ENCODE measurements around the gene PGLYRP3. TPM values are rescaled to one million over a fixed set of nuclear protein-coding genes. Genes with fewer than 3 reads are reported as not detected.
"Not testable (repeated sequence)": the region's sequence is repeated elsewhere in the genome, so short reads cannot be mapped to it uniquely, and the experiment has no call there.

PGLYRP3 gene
- total RNA-seq, 1 experiment from 2014 or later: not detected

GRCh38 chr1:153348511-153349362 is 36.0 kb upstream of the PGLYRP3 start, which contains the start of gene PGLYRP4:
PGLYRP4 (minus strand) TSS chr1:153348841; CDS start chr1:153347932, 909 bp downstream.
- DNase-seq (ENCODE audit: low read depth): no peak

DNA sequence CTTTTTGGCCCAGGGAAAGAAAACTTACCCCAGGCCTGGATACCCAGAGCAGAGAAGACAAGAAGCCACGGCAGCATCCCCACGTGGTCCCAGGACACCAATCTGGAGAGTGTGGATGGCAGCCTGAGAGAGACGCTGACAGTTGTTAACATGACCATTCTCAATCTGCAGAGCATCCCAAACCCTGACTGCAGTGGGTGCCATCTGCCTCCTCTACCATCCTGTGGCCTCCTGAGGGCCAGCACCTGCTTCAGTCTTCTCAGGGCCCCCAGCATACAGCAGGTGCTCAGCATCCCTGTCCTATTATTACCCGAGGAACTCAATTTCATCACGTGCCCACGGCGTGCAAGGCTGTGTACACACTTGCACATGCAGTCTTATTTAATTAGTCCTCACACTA is 35.1 kb upstream of the PGLYRP3 start:
- no peak for DNase-seq (ENCODE audit: low read depth)

GRCh38 chr1:153347049-153347448 is 34.3 kb upstream of the PGLYRP3 start:
- DNase-seq (ENCODE audit: low read depth): not testable (repeated sequence)

DNA sequence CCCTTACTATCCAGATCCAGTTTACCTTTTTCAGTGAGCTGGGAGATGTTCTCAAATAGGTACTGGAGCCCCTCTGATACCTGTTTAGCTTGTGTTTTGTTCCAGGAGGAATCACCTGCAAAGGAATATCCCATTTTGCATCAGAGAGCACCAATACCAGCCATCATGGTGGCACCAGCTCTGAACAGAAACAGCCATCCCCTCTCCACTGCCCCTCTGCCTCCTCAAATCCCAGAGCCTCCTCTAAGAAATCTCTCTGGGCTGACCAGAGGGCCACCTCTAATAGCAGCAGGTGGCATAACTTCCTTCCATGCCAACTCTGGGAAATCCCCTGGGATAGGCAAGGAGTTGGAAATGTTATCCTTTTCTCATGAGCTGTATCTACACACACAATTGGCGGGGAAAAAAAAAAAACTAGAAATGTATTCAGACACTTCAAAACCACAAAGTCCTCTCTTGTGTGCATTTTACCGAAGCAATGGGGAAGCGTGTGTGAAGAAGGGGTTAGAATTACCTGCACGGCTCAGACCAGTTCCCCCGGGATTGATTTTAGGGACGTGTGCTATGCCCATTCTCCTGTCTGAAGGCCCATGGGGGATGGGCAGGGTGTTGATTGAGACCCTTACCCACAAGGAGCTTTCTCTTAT is 33.4 kb upstream of the PGLYRP3 start:
- DNase-seq (ENCODE audit: low read depth): no peak

DNA sequence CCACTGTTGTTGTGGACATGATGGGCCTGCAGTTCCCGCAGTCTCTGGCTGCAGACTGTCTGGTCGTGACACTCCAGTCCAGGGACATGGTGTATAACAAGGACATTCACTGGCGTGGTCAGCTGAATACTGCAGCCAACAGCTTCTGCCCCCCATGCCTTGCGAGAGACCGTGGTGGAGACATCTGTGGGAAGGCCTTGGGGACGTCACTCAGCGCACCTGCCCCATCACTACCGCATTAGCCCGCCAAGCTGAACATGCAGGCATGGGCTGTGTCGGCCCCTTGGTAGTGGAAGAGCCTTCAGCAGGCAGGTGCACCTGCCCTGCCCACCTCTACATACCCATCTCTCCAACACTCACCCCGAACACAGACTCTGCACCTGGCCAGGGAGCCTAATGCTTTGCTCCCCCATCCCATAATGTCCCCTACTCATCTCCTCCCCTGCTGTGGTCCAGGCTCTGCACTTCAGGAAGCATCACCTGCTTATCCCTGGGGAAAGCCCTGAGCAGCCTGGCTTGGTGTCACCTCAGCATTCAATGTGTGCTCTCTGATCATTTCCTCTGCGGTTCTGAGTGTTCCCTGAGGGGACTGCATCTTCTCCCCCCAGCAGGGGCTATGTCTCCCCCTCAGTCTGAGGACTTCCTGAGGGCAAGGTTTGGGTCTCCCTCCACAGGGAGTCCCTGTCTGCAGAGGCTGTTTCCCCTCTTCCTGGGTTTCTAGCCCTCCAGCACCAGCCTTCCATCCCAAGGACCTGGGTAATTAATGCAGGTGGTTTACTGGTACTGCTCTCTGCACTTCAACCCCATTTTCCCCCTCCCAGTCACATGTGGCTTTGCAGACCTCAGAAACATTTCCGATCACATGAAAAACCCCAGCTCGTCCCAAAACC is 32.7 kb upstream of the PGLYRP3 start:
- DNase-seq (ENCODE audit: low read depth): no peak

GRCh38 chr1:153344718-153345025 is 31.9 kb upstream of the PGLYRP3 start:
- no peak for DNase-seq (ENCODE audit: low read depth)

DNA sequence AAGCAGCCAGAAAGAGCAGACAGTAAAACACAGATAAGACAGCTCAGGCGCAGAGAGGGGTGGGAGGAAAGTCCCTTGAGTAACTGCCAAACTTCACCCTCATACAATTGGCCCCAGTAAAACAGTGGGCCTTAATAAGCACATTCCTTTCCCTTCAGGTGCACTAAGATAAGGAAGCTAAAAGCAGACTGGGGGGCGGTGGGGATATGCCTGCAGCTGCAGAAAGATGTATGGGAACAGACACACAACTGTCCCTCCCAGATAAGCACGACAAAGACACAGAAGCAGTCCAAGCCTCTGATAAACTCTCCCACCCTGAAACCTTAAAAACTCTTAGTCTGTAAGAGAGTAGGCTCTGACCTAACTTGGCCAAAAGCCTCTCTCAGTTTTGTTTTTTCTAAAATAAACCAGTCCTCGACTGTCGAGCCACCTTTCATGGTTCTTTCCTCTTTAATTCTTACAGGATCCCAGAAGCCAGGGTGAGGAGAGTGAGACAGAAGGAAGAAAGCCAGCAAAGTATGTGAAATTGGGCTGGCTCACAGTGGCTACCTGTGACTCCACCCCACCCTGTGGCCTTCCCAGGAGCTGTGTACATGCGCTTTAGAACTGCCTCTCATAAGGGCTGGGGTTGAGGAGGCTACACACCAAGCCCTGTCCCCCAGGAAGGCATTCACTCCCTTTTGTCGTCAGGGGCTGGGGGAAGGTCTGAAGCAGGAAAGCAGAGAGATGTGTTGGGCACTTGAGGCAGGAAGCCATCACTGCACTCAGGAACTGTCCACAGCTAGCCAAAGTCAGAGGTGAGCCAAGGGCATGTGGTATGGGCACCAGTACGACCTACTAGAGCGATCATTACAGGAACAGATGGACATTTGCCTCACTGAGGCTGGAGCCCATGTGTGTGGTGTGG is 31.3 kb upstream of the PGLYRP3 start:
- no peak for DNase-seq (ENCODE audit: low read depth)

GRCh38 chr1:153343040-153343681 is 30.4 kb upstream of the PGLYRP3 start:
- no peak for DNase-seq (ENCODE audit: low read depth)

DNA sequence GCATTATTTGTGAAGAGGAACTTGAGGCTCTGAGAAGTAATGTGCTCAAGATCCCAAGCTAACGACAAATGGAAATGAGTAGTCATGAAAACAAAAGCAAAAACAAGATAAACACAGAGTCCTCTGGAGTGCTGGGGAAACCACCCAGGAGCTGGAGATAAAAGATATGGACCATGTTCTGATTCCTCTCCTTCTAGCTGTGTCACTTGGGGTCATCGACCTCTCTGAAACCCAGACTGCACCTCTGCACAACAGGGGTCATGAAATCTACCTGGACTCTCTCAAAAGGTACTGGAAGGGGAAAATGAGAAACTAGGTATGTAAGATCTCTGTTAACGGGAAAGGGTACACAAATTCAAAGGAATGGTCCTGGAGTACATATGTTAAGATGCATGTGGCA is 29.4 kb upstream of the PGLYRP3 start:
- no peak for DNase-seq (ENCODE audit: low read depth)

DNA sequence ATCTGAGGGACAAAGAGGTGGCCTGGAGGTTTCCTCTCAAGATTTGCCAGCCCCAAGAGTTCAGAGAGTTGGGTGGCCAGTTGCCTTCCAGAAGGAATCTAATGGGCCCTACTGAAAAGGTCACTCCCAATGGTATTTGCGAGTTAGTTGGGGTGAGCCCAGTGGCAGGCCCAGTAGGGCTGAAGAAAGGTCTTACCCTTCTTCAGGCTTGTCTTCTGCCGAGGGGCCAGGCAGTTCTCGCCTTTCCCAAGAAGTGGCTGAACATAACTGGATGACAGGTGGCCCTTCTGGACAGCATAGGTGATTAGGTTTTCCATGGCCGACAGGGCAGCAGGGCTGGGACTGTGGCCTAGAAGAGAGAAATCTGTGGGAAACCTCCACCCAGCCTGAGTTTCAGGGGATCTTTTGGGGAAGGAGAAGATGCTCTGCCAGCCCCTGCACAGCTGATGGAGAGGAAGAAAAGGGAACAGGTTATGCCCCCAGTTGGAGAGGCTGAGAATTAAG is 28.7 kb upstream of the PGLYRP3 start:
- no peak for DNase-seq (ENCODE audit: low read depth)

DNA sequence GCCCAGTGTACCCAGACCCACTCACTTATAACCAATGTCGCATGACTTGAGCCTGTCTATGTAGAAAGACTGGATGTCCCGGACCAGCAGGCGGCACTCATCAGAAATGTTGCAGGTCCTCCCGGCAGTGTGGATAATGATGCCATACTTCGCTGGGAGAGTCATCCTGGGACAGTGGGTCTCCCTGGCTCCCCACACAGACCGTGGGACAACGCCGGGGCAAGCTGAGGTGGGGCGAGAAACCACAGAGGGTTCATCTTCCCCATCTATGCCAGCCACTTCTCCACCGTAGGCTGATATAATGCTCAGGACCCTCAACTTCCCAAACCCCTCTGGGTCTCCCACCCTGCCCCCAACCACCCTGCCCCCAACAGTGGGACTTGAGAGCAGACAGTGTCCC is 27.6 kb upstream of the PGLYRP3 start:
- no peak for DNase-seq (ENCODE audit: low read depth)

- no peak for DNase-seq (ENCODE audit: low read depth)
Measured at GRCh38 chr1:153339802-153340201, 27.1 kb upstream of the PGLYRP3 start.

- no peak for DNase-seq (ENCODE audit: low read depth)
Measured at GRCh38 chr1:153337980-153338853, 25.5 kb upstream of the PGLYRP3 start.

GRCh38 chr1:153336650-153337049 is 23.9 kb upstream of the PGLYRP3 start:
- DNase-seq (ENCODE audit: low read depth): no peak

- DNase-seq (ENCODE audit: low read depth): no peak
Measured at GRCh38 chr1:153333902-153334301, 21.1 kb upstream of the PGLYRP3 start.

DNA sequence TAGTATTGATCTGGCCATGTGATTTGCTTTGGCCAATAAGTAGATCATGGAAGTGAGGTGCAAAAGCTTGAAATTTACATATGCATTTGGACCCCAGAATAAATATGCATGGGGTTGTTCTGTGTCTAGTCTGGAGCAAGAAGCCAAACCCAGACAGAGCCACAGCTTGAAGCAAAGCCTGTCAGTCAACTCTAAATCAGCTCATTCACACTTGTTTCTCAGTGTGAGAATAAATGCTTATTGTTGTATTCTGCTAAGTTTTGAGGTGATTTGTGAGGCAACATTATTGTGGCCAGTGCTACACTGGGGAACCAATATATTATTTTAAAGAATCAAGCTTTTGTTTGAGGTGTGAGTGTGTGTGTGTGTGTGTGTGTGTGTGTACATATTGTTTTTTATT is 12.2 kb upstream of the PGLYRP3 start:
- DNase-seq (ENCODE audit: low read depth): no peak

- DNase-seq (ENCODE audit: low read depth): no peak
Measured at GRCh38 chr1:153322568-153322967, 9.8 kb upstream of the PGLYRP3 start.

DNA sequence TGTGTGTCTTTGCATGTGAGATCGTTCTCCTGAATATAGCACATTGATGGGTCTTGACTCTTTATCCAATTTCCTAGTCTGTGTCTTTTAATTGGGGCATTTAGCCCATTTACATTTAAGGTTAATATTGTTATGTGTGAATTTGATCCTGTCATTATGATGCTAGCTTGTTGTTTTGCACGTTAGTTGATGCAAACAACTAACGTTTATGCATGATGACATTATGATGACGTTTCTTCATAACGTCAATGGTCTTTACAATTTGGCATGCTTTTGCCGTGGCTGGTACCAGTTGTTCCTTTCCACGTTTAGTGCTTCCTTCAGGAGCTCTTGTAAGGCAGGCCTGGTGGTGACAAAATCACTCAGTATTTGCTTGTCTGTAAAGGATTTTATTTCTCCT is 5.4 kb upstream of the PGLYRP3 start:
- not testable (repeated sequence) for DNase-seq (ENCODE audit: low read depth)

GRCh38 chr1:153316013-153316412 is 3.3 kb upstream of the PGLYRP3 start:
- DNase-seq (ENCODE audit: low read depth): not testable (repeated sequence)

- not testable (repeated sequence) for DNase-seq (ENCODE audit: low read depth)
Measured at GRCh38 chr1:153314388-153314787, 1.6 kb upstream of the PGLYRP3 start.

All from RPMI7951 (cell line).